A549 (cell line): ENCODE results near the gene C19orf81. TPM values are rescaled to one million over a fixed set of nuclear protein-coding genes. Genes with fewer than 3 reads are reported as not detected.

Experiments used
- ATAC-seq, 2 experiments: fragments of 200-7000 bp in 1 of 2; fragments of >200 bp in 1 of 2; cut with Nextera tagmentation in 1 of 2; cut with Tn5 transposase in 1 of 2; 3 replicates each; pipeline versions ENCODE4 v1.8.0 to v1.9.1; 2018 to 2020; ENCODE audit warnings: mild to moderate bottlenecking in 1 of 2, moderate library complexity in 1 of 2
- CTCF ChIA-PET: fragments of 300-600 bp; sonication (Branson Sonifier 250); formaldehyde crosslinking; extraction: SDS; loops from one replicate; lab custom pipeline; 2021; ENCODE audit warnings: antibody characterized with exemption, inconsistent platforms; lab: Yijun Ruan, JAX
- POLR2A ChIA-PET: fragments of 350-600 bp; formaldehyde crosslinking; extraction: SDS; loops from one replicate; lab custom pipeline; 2021; ENCODE audit warnings: antibody characterized with exemption, inconsistent platforms; lab: Yijun Ruan, JAX
- DNase-seq, 2 experiments: peaks; one replicate each; pipeline versions ENCODE4 v3.0.0 to v3.0.0-alpha.2; 2011 to 2016; ENCODE audit warnings: low read depth in 1 of 2, low spot score in 1 of 2
- FAIRE-seq: peaks from 2 replicates; lab custom pipeline; 2011; peaks lifted over from hg19 to GRCh38; lab: Jason Lieb, UNC
- H3K27ac ChIP-seq, 2 experiments: fragments of >200 bp; sonication (Bioruptor Twin); formaldehyde crosslinking; 3 replicates each; pipeline ENCODE4 v1.5.1; 2016 to 2017
- H3K4me1 ChIP-seq: fragments of >200 bp; sonication (Bioruptor Twin); formaldehyde crosslinking; 3 replicates; pipeline ENCODE4 v1.6.1; 2016
- H3K4me2 ChIP-seq: fragments of >200 bp; sonication (Bioruptor Twin); formaldehyde crosslinking; 3 replicates; pipeline ENCODE4 v1.6.1; 2016
- H3K4me3 ChIP-seq: fragments of >200 bp; sonication (Bioruptor Twin); formaldehyde crosslinking; 3 replicates; pipeline ENCODE4 v1.5.1; 2016
- H3K9me3 ChIP-seq: fragments of >200 bp; sonication (Bioruptor Twin); formaldehyde crosslinking; 3 replicates; pipeline ENCODE4 v1.6.1; 2016
- BHLHE40 ChIP-seq: IDR thresholded peaks from 2 replicates; pipeline ENCODE4 v1.6.1; 2012; ENCODE audit warnings: low read depth, low read length, inconsistent platforms
- CBX8 ChIP-seq: fragments of 200-600 bp; sonication (generic); IDR thresholded peaks from 2 replicates; pipeline ENCODE4 v1.6.1; 2016
- CHD2 ChIP-seq: fragments of 150-350 bp; IDR thresholded peaks from 2 replicates; pipeline ENCODE4 v1.6.1; 2014; ENCODE audit warnings: low read length; ENCODE audit not compliant: partially characterized antibody
- ESRRA ChIP-seq: fragments of 150-350 bp; IDR thresholded peaks from 2 replicates; pipeline ENCODE4 v1.6.1; 2014; ENCODE audit warnings: mild to moderate bottlenecking, low read length, borderline replicate concordance
- FOSL2 ChIP-seq, 2 experiments: fragments of 450-650 bp in 1 of 2; fragments of >200 bp in 1 of 2; sonication (Bioruptor Twin) in 1 of 2; formaldehyde crosslinking; IDR thresholded peaks; 2 replicates each; pipeline versions ENCODE4 v1.5.0 to v1.6.1; 2016 to 2020; ENCODE audit warnings: mild to moderate bottlenecking in 1 of 2, moderate library complexity in 1 of 2
- HDAC2 ChIP-seq: fragments of 200-600 bp; sonication (generic); IDR thresholded peaks from 2 replicates; pipeline ENCODE4 v1.6.1; 2016
- HEYL ChIP-seq: fragments of 250-450 bp; sonication (Bioruptor Pico); IDR thresholded peaks from 2 replicates; pipeline ENCODE4 v1.8.0; 2021; ENCODE audit warnings: mild to moderate bottlenecking, moderate library complexity
- HOXA7 ChIP-seq: fragments of 250-450 bp; sonication (Bioruptor Pico); IDR thresholded peaks from 2 replicates; pipeline ENCODE4 v1.5.0; 2020; ENCODE audit warnings: mild to moderate bottlenecking, moderate library complexity
- HOXB13 ChIP-seq: fragments of 250-450 bp; sonication (Bioruptor Pico); IDR thresholded peaks from 2 replicates; pipeline ENCODE4 v1.5.0; 2020; ENCODE audit warnings: low read depth, mild to moderate bottlenecking, moderate library complexity
- JUNB ChIP-seq: fragments of >200 bp; sonication (Bioruptor Twin); formaldehyde crosslinking; IDR thresholded peaks from 2 replicates; pipeline ENCODE4 v1.6.1; 2016
- KDM1A ChIP-seq: fragments of 200-600 bp; sonication (generic); IDR thresholded peaks from 2 replicates; pipeline ENCODE4 v1.6.1; 2016; ENCODE audit warnings: low read depth, mild to moderate bottlenecking
- MYC ChIP-seq: IDR thresholded peaks from 2 replicates; pipeline ENCODE4 v1.6.1; 2012; ENCODE audit warnings: mild to moderate bottlenecking, inconsistent platforms, low read length, improper control_type of control experiment, borderline replicate concordance
- PBX3 ChIP-seq: IDR thresholded peaks from 2 replicates; pipeline ENCODE4 v1.6.1; 2012
- RAD21 ChIP-seq, 2 experiments: fragments of >200 bp in 1 of 2; sonication (Bioruptor Twin) in 1 of 2; formaldehyde crosslinking in 1 of 2; IDR thresholded peaks in 1 of 2; conservative IDR thresholded peaks in 1 of 2; 2 replicates in 1 of 2; 3 replicates in 1 of 2; pipeline ENCODE4 v1.6.1; 2012 to 2018; ENCODE audit warnings: inconsistent platforms in 1 of 2
- RARB ChIP-seq: fragments of 250-450 bp; sonication (Bioruptor Pico); IDR thresholded peaks from 2 replicates; pipeline ENCODE4 v1.8.0; 2021; ENCODE audit warnings: mild to moderate bottlenecking, moderate library complexity
- USF2 ChIP-seq: fragments of 450-650 bp; IDR thresholded peaks from 2 replicates; pipeline ENCODE4 v1.6.1; 2014; ENCODE audit warnings: antibody characterized with exemption
- ZFP36 ChIP-seq: fragments of 450-650 bp; IDR thresholded peaks from 2 replicates; pipeline ENCODE4 v1.6.1; 2014; ENCODE audit warnings: borderline replicate concordance; ENCODE audit not compliant: partially characterized antibody
- ZNF302 ChIP-seq: fragments of 250-450 bp; sonication (Bioruptor Pico); IDR thresholded peaks from 2 replicates; pipeline ENCODE4 v1.9.0; 2021; ENCODE audit warnings: inconsistent platforms, mild to moderate bottlenecking, moderate library complexity
- WGBS: methylation state at CpG from one replicate; pipeline ENCODE4 v1.1.6; 2017; ENCODE audit errors: missing lambda C conversion rate; 5-methylcytosine and 5-hydroxymethylcytosine counted together
- polyA plus RNA-seq, 4 experiments: library from polyadenylated mRNA; depleted of rRNA in 3 of 4; stranded (reverse); fragments of >200 nt; fragmentation: RNase III in 1 of 4; extraction: RNeasy Plus Mini Kit Qiagen cat#74134 plus additional on column Dnase treatment in 1 of 4; gene quantifications; 2 replicates in 3 of 4; 3 replicates in 1 of 4; pipeline ENCODE4 v1.2.3, GENCODE V29; 2011 to 2017
- TF ChIP-seq, protein P1 (sequence below): fragments of >200 bp; sonication (Bioruptor Twin); formaldehyde crosslinking; IDR thresholded peaks from 3 replicates; pipeline ENCODE4 v1.5.1; 2016

The C19orf81 gene
- polyA plus RNA-seq, 2 of the 4 experiments (the other 2 are of a cell fraction): 2.1 to 9.5 TPM

- FAIRE-seq: no peak
- no peak overlapping the region for H3K27ac ChIP-seq
- H3K4me2 ChIP-seq: no peak overlapping the region
- no peak for ATAC-seq
- CTCF ChIA-PET: interaction anchor here (1.1 kb wide), 1 partner anchor 68 kb away, joined by 3 read pairs; no protein-coding TSS in a partner anchor
- TF ChIP-seq HEYL (CRISPR knock-in tag) (no peak), RARB (CRISPR knock-in tag) (no peak), ZFP36 (peak; percentile 43), JUNB (no peak), ZNF302 (CRISPR knock-in tag) (no peak), FOSL2 (IDR thresholded peaks at IDR 0.05) (no peak), FOSL2 (CRISPR knock-in tag; IDR thresholded peaks at IDR 0.05) (no peak), CHD2 (no peak), HOXA7 (no peak), CBX8 (no peak), HDAC2 (0 out of 2 replicates have a peak, but pooled peaks have one; percentile 26), MYC (no peak), PBX3 (no peak), BHLHE40 (no peak), KDM1A (peak; percentile 79; the same call in 1 of the 2 replicates), USF2 (no peak), HOXB13 (CRISPR knock-in tag) (no peak)
- POLR2A ChIA-PET: interaction anchor here (0.6 kb wide), 1 partner anchor 126 kb away, joined by 3 read pairs; no protein-coding TSS in a partner anchor
- DNase-seq: no peak
- peaks cover 22% of the 10 kb centered on the region for H3K4me1 ChIP-seq
- no peaks in the 10 kb centered on the region for H3K9me3 ChIP-seq
- WGBS: 62% methylated on average over 16 of the region's 16 CpGs
- no peak overlapping the region for H3K4me3 ChIP-seq
Measured at GRCh38 chr19:50662651-50663481, 13.6 kb downstream of the C19orf81 start.

GRCh38 chr19:50663482-50663790 lies 14.2 kb downstream of the C19orf81 start:
- no peak overlapping the region for H3K4me2 ChIP-seq
- no peak overlapping the region for H3K4me3 ChIP-seq
- peak; percentile 39 to 56; a peak in 5 of 6 replicates for ATAC-seq
- ChIA-PET POLR2A (interaction anchor here (0.6 kb wide), 1 partner anchor 127 kb away, joined by 3 read pairs; no protein-coding TSS in a partner anchor), CTCF (interaction anchor here (1.1 to 1.3 kb wide), 2 partner anchors 68 to 259 kb away, joined by 3 read pairs; no protein-coding TSS in a partner anchor)
- no peaks in the 10 kb centered on the region for H3K9me3 ChIP-seq
- 11% methylated on average over 1 of the region's 1 CpG for WGBS
- peaks cover 27% of the 10 kb centered on the region for H3K4me1 ChIP-seq
- FAIRE-seq: no peak
- DNase-seq: peak; percentile 72 to 78
- TF ChIP-seq, protein P1, sequence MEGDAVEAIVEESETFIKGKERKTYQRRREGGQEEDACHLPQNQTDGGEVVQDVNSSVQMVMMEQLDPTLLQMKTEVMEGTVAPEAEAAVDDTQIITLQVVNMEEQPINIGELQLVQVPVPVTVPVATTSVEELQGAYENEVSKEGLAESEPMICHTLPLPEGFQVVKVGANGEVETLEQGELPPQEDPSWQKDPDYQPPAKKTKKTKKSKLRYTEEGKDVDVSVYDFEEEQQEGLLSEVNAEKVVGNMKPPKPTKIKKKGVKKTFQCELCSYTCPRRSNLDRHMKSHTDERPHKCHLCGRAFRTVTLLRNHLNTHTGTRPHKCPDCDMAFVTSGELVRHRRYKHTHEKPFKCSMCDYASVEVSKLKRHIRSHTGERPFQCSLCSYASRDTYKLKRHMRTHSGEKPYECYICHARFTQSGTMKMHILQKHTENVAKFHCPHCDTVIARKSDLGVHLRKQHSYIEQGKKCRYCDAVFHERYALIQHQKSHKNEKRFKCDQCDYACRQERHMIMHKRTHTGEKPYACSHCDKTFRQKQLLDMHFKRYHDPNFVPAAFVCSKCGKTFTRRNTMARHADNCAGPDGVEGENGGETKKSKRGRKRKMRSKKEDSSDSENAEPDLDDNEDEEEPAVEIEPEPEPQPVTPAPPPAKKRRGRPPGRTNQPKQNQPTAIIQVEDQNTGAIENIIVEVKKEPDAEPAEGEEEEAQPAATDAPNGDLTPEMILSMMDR: peak; percentile 25; the same call in 2 of the 3 replicates
- TF ChIP-seq RAD21 (conservative IDR thresholded peaks at IDR 0.05 in 1 of 2, IDR thresholded peaks at IDR 0.05 in 1 of 2) (peak in 1 of 2 experiments; percentile 20; a peak in 1 of 5 replicates), PBX3 (no peak), ESRRA (peak; percentile 44; the same call in 1 of the 2 replicates)
- no peak overlapping the region for H3K27ac ChIP-seq
